Endothelial cell of umbilical vein (primary cell): ENCODE measurements around the gene SMIM21.

Experiments used
- GATA2 ChIP-seq: IDR thresholded peaks from 2 replicates; pipeline ENCODE4 v1.7.0; 2011; ENCODE audit warnings: low read depth, mild to moderate bottlenecking, moderate library complexity, mixed read lengths, low read length; ENCODE audit not compliant: insufficient read length, insufficient read depth
- MYC ChIP-seq: IDR thresholded peaks from one replicate; pipeline ENCODE4 v1.6.1; 2011; ENCODE audit warnings: mild to moderate bottlenecking, low read depth, low read length
- POLR2A ChIP-seq: IDR thresholded peaks from 2 replicates; pipeline ENCODE4 v1.6.1; 2012; ENCODE audit warnings: low read depth, mild to moderate bottlenecking, control low read depth, low read length
- POLR2AphosphoS5 ChIP-seq: IDR thresholded peaks from 2 replicates; pipeline ENCODE4 v1.6.1; 2012; ENCODE audit warnings: low read depth, mild to moderate bottlenecking, control low read depth, low read length, moderate library complexity; ENCODE audit not compliant: insufficient read depth
- TF ChIP-seq, protein P1 (sequence below), 2 donors: IDR thresholded peaks; 1 replicate in 1 of 2; 2 replicates in 1 of 2; pipeline ENCODE4 v1.5.1; 2011; ENCODE audit warnings: low read length in 2 of 2, mild to moderate bottlenecking in 2 of 2, moderate library complexity in 2 of 2, control low read depth in 1 of 2, inconsistent platforms in 1 of 2, low read depth in 1 of 2; ENCODE audit not compliant: insufficient read depth in 1 of 2; ENCODE audit errors: extremely low read depth in 1 of 2
- TF ChIP-seq, protein P2 (sequence below): IDR thresholded peaks from 2 replicates; pipeline ENCODE4 v1.6.1; 2011; ENCODE audit not compliant: insufficient read depth, insufficient read length

DNA sequence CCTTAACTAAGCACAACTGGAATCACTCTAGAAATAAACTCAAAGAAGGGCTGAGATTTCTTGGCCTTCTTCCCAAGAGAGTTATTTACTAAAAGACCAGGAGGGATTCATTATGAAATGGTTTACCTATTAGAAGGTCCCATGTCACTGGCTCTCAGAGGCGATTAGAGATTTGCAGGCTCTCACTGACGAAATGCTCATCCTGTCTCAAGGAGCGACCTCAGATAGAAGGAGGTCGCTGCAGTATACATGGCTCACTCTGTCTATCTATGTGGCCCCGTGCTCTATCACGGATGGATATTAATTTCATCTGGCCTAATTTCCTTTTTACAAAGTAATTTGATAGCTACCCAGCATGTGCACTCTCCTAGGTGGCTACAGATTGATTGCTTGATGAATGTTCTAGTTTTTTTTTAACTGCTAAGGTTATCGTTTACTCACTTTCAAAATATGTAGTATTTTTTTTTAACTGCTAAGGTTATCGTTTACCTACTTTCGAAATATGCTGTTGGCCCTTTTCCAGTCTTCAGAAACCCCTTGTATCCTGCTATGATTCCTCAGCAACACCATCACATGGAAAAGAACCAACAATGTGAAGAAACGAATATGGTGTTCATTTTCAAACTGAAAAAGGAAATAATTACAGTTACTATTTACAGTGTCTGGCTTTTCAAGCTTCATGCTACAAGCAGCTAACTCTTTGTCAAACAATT is 9.1 kb downstream of the SMIM21 start:
- TF ChIP-seq, protein P1, sequence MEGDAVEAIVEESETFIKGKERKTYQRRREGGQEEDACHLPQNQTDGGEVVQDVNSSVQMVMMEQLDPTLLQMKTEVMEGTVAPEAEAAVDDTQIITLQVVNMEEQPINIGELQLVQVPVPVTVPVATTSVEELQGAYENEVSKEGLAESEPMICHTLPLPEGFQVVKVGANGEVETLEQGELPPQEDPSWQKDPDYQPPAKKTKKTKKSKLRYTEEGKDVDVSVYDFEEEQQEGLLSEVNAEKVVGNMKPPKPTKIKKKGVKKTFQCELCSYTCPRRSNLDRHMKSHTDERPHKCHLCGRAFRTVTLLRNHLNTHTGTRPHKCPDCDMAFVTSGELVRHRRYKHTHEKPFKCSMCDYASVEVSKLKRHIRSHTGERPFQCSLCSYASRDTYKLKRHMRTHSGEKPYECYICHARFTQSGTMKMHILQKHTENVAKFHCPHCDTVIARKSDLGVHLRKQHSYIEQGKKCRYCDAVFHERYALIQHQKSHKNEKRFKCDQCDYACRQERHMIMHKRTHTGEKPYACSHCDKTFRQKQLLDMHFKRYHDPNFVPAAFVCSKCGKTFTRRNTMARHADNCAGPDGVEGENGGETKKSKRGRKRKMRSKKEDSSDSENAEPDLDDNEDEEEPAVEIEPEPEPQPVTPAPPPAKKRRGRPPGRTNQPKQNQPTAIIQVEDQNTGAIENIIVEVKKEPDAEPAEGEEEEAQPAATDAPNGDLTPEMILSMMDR (IDR thresholded peaks at IDR 0.05; ENCODE audit: extremely low read depth in 1 of 2, insufficient read depth in 1 of 2, low read depth in 1 of 2, low read length in 2 of 2), result no peak
- TF ChIP-seq POLR2A (no peak), MYC (no peak), POLR2AphosphoS5 (no peak), GATA2 (no peak)
- TF ChIP-seq, protein P2, sequence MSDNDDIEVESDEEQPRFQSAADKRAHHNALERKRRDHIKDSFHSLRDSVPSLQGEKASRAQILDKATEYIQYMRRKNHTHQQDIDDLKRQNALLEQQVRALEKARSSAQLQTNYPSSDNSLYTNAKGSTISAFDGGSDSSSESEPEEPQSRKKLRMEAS, result no peak
